SHP77 (cell line): Measurements from ENCODE around the gene MRTFB.

Experiments used
- DNase-seq, 2 experiments: peaks; one replicate each; lab custom pipeline; 2025; lab: John Stamatoyannopoulos, UW

The MRTFB gene

DNA sequence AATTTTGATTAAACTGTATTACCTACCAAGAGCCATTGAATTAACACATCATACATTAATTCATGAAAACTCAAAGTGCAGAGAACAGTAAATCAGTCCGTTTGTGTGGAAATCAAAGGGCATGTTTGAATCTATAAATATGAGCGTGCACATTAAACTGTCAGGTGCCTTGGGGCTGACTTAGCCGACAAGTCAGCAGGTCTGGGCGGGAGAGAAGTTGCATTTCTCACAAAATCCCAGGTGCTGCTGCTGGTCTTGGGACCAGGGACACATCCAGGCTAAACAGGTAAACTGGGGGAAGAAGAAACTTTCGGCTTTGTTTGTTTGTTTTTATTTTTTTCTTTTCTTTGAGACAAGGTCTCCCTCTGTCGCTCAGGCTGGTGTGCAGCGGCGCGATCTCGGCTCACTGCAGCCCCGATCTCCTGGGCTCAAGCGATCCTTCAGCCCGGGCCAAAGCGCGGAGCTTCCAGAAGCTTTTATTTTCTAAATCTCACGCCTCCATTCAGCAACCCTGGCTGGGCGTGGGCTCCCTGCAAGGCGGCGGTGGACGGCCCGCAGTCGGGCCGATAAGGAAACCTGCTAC is 213.9 kb downstream of the MRTFB start:
- peak in 1 of 2 experiments; percentile 65 for DNase-seq

DNA sequence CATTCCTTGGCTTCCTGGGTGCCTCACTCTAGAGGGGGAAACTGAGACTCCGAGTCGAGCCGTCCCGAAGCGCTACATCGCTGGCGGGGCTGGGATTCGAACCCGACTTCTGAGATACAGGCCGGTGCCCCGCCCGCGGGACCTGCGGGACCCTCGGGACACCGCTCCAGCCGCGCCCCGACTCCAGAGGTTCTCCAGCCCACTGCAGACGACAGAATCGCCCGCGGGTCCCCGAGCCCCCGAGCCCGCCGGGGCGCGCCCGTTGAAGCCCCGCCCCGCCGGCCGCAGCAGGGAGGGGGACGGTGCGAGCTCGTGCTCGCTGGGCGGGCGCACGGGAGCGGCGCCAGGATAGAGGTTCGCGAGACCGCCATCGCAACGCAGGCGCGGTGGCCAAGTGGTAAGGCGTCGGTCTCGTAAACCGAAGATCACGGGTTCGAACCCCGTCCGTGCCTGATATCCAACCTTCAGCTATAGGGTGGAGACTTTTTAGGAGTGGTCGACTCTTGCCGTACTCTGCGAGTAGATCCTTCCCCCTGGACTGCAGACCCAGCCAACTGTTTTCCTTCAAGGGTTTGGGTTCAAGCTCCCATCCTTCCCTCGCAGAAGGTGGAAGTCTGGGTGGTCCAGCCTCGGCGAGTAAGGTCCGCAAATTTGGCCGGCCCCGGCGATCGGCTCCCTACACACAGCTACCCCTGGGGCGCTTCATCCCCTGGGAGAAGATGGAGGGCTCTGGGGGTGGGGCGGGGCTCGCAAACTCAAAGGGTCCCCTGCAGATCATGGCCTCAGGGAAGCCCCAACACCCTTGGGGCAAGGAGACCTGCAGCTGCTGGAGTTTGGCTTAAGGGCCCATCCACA is 214.6 kb downstream of the MRTFB start:
- peak; percentile 82 to 85 for DNase-seq

DNA sequence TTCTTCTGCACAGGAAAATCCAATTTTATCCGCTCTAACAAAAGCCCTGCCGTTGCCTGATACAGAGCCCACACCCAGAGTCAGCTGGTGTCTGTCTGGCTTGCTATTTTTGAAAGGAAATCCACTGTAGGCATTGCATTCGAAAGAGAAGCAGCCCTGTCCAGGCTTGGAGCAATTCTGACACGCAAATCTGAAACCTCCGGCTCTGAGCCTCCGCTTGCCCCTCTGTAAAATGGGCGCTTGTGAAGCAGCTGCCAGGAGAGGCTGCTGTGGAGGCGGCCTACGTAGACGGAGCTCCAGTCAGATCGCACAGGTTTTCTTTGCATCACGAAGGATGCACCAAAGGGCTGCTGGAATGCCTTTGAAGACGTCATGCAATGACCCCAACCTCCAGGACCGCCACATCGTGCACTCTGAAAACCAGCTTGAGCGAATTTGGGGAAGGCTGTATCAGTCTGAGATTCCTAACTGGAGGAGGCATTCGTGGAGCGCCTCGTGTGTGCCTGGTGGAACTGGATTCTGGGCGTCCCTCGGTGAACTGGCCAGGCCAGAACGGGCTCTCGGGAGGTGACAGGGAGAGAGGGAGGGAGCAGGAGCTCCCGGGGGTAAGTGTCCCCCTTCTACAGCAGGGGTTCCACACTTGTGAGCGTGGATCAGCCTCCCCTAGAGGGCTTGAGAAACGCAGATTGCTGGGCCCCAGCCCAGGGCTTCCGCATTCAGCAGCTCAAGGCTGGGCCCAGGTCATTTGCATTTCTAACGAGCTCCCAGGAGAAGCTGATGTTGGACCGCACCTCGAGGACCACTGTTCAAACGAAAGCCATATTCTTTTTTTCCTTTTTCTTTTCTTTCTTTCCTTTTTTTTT is 215.5 kb downstream of the MRTFB start:
- DNase-seq = no peak

DNA sequence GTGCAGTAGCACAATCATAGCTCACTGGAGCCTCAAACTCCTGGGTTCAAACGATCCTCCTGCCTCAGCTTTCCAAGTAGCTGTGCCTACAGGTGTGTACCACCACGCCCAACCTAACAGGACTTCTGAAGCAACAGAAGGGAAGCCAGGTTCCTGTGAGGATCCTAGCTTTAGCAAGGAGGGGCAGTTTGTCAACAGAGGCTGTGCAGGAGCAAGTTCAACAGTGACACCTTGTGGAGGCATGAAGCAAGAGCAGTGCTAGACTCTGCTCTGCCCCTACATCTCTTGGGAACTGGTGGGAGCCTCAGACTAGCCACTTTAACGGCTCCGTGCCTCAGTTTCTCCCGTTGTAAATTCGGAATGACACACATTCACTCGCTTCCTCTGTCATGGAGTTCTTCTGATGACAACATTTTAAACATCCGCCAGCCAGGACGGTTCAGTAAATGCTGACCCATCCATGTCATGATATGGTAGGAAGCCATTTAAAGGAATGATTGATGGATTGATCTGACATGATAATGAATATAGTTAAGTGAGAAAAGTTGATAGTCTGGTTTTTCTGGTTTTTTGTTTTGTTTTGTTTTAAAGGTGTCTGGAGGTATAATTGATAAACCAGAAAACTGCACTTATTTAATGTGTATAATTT is 218.7 kb downstream of the MRTFB start:
- peak; percentile 63 for DNase-seq

DNA sequence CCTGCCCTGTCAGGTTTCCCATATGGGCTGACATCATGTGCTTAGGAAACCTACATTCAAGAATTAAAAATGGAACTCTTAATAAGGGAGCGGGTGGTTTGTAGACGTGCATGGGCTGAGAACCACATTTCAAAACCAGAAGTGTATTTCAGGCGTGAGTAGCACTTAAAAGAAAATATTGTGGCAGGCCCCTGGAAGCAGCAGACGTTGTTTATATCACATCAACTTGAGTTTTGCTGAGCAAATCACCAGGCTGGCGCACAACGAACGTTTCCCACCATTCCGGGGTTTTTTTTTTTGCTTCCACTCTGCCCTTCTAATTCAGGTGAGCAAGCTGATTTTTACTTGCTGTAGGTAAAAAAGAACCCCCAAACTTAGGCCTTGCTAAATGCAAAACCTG is 220.2 kb downstream of the MRTFB start:
- no peak for DNase-seq

DNA sequence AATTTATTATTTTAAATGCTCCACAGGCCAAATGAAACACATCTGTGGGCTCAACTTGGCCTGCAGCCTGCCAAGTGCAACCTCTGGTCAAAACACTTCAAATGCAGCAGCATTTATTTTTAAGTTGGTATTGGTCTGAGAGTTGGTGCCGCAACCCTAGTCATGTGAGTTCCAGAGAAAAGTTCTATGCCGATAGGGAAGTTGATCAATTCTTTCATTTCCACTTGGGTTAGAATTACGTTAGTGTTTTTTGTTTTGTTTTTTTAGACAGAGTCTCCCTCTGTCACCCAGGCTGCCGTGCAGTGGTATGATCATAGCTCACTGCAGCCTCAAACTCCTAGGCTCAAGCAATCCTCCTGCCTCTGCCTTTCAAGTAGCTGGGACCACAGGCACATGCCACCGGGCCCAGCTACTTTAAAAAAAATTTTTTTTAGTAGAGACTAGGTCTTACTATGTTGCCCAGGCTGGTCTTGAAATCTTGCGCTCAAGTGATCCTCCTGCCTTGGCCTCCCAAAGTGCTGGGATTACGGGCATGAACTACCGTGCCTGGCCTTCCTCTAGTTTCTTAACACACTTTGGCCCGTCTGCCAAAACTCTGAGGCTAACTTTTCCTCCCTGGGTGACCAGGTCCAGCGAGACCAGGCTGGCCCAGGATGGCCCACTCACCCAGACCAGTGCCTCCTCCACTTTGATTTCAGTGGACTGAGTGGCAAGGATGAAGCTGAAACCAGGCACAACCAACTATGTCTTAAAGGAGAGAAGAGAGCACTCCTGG is 221.1 kb downstream of the MRTFB start:
- DNase-seq = no peak

DNA sequence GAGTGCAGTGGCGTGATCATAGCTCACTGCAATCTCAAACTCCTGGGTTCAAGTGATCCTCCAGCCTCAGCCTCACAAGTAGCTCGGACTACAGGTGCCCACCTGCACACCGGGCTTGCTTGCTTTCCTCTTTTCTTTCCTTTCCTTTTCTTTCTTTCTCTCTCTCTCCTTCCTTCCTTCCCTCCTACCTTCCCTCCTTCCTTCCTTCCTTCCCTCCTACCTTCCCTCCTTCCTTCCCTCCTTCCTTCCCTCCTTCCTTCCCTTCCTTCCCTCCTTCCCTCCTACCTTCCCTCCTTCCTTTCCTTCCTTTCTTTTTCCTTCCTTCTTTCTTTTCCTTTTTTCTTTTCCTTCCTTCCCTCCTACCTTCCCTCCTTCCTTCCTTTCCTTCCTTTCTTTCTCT is 225.5 kb downstream of the MRTFB start:
- DNase-seq = no peak

DNA sequence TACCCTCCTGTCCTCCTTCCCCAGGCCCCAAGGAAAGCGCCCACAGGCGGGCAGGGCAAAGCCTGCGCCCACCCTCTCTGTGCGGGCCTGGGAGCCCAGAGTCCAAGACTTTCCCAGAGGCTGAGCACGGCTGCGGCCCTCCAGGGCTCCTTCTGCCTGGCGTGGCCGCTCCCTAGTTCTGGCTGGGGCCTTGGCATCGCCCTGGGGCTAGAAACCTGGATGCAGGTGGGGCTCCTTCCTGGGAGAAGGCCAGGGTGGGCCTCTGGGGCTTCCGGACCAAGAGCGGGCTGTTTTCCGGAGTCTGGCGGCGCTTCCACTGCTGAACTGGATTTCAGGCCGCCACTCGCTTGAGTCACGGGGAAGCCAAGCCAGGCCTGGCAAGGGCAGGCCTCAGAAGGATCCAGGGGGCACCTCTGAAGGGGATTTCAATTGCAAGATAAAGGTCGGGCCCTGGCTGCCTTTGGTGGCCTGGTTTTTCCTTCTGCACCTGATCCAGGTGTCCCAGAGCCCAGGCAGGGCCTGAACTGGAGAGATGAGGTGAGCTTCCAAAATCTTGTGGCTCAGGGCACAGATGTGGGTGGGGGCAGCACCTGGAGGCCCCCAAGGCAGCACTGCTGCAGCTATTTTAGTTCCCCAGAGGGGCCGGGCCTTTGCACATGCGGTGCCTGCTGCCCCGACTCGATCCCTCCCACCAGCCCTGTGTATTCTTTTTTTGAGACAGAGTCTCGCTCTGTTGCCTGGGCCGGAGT is 227.4 kb downstream of the MRTFB start:
- DNase-seq = no peak

DNA sequence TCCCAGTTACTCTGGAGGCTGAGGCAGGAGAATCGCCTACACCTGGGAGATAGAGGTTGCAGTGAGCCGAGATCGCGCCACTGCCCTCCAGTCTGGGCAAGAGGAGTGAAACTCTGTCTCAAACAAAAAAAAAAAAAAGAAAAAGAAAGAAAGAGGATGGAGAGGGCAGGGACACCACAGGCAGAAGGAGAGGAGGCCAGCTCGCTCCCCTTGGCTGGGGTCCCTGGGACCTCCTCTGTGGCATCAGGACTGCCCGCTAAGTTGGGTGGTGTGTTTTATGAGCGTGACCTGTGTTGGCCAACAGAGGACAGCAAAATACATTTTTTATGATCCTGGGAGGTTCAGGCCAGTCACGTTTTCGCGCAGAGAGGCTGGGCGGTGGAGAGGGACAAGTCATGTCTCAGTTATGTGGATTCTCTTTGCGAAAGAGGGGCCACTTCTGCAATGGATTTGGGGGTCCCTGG is 229.6 kb downstream of the MRTFB start:
- peak; percentile 57 to 81 for DNase-seq

DNA sequence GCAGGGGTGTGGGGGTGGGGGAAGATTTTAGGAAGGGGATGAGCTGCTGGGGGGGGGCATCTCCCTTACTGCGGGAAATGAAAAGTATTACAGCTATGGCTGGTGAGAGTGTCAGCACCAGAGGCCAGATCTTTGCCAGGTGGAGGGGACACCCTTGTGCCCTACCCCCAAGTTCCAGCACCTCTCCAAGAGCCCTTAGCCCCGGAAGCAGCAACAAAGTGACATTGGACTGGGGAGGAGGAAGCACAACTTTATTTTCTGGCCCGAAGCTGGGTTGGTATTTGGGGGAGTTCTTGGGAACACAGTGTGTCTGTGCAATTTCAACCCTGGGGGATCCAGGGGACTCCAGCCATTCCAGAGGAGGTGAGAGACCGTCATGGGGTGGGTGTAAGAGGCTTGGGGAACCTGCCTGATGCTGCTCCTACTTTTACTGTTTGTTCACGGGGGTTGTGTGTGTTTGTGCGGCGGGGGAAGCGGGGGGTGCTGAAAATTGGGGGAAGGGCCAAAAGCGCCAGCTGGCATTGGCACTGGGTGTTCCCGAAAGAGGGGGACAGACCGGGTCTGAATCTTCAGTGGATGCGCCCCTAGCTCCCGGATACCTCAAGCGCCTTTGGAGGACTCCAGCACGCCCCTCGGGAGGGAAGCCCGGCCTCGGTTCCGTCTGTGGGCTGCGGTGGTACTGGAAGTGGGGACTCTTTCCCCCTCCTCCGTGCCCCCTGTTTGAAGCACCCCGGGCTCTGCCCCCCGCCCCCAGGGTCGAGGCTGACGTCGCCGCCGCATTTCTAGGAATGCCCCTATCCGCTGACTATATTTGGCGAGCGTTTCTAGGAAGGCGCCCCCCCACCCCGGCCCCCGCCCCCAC is 230.3 kb downstream of the MRTFB start:
- DNase-seq = no peak

DNA sequence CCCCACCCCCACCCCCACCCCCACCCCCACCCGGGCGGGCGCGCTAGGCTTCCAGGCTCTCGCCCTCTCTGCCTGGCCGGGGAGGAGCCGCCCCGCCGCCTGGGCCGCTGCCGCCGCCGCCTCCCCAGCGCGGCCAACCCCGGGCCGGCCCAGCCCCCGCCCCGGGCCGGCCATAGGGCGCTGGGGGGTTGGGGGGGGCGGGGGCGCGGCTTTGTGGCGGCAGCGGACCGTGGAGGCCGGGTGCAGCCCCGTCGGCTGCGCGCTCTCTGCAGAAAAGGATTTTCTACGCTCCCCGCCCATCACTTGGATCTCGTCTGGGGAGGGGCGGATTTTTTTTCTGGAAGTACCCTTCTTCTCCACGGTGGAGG is 230.9 kb downstream of the MRTFB start:
- peak in 1 of 2 experiments; percentile 30 for DNase-seq

DNA sequence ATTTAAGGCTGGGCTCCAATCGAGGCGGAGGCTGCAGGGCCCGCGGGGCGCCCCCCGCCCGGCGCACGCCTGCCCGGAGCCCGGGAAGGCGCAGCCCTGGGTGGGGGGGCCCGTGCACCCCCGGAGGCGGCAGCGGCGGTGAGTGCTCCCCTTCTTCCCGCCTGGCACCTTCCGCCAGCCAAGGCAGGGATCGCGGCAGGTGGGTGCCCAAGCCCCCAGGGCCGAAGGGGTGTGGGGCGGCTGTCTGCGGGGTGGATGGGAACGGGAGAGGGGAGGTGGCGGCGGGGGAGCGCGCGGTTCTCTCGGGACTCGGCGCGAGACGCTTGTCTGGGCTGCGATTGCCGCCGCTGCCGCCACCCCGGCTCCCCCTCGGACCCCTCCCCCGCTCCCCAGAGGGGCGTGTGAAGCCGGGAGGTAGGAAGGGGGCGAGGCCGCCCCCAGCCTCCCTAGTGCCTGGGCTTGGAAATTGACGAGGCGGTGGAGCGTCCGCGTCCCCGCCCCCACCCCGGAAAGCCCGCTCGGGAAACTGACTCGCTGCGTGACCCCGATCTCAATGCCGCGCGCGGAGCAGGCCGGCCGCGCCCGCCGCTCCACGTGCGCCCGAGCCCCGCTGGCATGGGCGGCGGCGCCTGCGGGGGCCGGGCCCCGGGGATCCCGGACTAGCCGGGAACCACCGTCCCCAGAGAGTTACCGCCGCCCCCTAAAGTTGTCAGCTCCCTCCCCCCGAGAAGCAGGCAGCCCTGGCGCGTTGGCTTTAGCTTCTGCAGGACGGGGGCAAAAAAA is 231.5 kb downstream of the MRTFB start:
- no peak for DNase-seq

DNA sequence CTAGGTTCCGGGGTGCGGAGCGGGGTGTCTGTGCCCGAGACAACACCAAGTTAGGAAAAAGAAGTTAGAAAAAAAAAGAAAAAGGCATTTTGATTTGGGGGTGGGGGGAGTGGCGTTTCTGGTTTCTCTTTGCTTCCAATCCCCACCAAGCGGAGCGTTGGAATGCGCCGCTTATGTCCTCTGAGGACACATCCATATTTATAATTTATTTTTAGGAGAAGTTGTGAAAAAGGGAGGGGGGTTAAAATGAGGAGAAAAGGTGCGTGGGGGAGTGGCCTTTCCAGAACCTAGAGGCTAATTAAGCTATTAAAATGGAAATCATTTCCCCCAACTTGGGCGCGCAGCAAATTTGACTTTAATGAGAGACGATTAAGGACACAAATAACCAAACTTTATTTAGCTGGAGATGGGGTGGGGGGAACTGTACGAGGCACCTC is 232.1 kb downstream of the MRTFB start:
- no peak for DNase-seq

DNA sequence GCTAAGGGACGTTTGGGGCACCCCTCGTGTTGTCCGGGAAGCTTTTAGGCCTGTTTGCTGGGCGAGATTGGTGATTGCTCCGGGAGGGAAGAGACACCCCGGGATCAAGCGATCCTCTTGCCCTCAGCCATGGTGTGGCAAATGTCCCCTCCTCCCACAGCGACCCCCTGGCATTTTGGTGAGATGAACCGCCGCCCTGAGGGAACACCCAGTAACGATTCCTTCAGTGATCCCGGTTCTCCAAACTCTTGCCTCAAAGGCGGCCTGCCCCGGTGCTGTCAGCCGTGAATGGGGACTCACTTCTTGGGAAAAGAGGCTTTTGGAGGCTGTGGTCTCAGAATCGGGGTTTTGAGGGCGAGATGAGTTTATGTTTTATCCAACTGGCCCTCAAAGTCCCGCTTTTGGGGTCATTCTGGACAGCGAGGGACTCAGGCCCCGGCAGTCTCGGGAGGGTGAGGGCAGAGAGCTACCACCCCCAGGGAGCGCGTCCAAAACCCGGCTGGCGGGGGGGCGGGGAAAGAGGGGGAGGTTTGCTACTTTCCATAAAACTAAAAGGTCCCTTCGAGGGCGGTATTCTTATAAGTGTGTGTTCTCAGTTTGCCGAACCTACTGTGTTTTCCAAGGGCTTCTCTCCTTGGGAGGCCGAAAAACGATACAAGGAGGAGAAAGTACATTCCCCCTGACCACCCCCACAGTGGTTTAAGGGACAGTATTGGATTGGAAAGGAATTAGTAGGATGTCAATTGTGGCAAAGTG is 232.7 kb downstream of the MRTFB start:
- no peak for DNase-seq

DNA sequence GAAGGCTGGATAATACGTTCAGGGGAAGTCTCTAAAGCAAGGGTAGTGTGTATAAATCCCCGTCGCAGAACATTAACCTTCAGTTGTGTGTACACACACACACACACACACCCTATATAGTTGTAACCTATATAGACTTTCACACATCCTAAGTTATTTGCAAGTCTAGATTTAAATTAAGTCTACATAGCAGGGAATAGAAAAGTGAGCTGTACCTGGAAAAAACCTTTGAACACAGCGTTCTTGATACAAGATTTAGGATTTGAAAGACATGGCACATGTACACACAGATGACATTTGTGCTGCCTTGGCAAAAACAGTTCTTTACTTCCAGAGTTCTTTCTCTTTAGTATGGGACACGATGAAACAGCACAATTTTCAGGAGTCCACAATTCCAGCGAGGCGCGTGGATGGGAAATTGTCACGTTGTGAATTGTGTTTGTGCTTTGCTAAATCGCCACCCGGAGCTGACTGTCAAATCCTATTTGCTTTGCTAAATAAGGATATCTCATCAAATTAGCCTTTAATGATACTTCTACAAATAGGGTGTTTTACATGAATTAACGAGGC is 233.9 kb downstream of the MRTFB start:
- no peak for DNase-seq

DNA sequence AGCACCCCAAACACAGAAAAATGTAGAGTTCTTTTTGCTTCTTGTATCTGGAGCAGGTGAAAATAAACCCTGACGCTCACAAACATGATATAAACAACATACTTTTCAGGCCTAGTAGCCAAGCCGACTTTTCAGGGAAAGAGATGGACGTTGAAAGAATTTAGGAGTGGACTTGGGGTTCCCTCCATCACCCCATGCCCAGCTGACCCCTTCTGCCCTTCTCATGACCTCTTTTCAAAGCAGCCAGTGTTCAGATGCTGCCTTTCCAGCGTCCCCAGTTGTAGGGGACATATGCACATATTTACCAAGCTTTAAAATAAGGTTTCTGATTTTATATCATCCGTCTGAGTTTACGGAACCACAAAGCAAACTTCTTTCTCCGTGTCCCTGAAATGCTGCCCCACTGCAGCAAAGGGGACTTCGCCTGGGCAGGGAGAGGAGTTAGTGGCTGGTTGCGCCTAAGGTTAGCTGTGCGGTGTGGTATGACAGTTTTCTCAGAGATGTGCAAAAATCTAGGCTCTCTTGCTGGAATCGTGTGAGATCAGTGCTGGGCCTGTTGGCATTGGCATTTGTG is 235.5 kb downstream of the MRTFB start:
- DNase-seq = no peak

DNA sequence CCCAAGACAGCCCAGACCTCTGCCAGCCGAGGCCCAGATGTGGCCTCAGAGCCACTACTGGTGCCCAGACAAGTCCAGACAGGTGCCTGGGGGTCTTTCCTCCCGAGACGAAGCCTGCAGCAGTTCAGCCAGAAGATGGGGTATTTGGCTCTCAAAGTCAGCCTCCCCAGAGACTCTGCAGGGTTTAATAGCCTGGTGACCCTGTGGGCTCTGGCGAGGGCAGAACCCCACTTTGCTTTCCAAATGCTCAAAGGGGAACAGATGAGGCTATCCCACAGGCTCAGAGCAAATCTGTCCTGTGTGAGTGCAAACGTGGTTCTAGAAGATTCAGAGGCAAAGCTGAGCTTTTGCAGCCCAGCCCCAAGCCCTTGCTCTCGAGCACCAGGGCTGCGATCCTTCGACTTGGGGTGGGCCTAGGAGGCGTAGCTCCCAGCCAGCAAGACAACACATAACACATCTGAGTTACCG is 236.0 kb downstream of the MRTFB start:
- no peak for DNase-seq
